PFSK-1 (cell line): ENCODE results near the gene FBXO48.

Experiments
- FOXP2 ChIP-seq: optimal IDR thresholded peaks from 2 replicates; pipeline ENCODE3; 2011; ENCODE audit warnings: borderline replicate concordance, control low read depth, inconsistent platforms; ENCODE audit not compliant: insufficient read depth; ENCODE audit errors: extremely low read length, extremely low read depth
- POLR2AphosphoS5 ChIP-seq: IDR thresholded peaks from 2 replicates; pipeline ENCODE4 v1.6.1; 2012; ENCODE audit warnings: low read depth, mild to moderate bottlenecking, control low read depth, low read length, moderate library complexity
- REST ChIP-seq, 2 experiments: IDR thresholded peaks; 2 replicates each; pipeline versions ENCODE4 v1.6.1 to v1.8.0; 2011 to 2012; ENCODE audit warnings: low read depth in 2 of 2, low read length in 2 of 2, control low read depth in 1 of 2, inconsistent platforms in 1 of 2, mild to moderate bottlenecking in 1 of 2, moderate library complexity in 1 of 2; ENCODE audit not compliant: insufficient read depth in 1 of 2
- TAF1 ChIP-seq: IDR thresholded peaks from 2 replicates; pipeline ENCODE4 v1.6.1; 2012; ENCODE audit warnings: low read length, control low read depth, borderline replicate concordance; ENCODE audit not compliant: insufficient read depth

GRCh38 chr2:68448671-68449653 is 18.1 kb downstream of the FBXO48 start:
- TF ChIP-seq FOXP2 (no peak), POLR2AphosphoS5 (no peak), TAF1 (no peak), REST (IDR thresholded peaks at IDR 0.05; ENCODE audit: insufficient read depth in 1 of 2, low read depth in 2 of 2, low read length in 2 of 2) (no peak)
